HepG2 (cell line): ENCODE results near the gene SPOP. TPM values are rescaled to one million over a fixed set of nuclear protein-coding genes. Genes with fewer than 3 reads are reported as not detected.

Experiments used
- ATAC-seq: fragments of 200-7000 bp; cut with Tn5 transposase; 3 replicates; pipeline ENCODE4 v1.9.1; 2020; ENCODE audit warnings: mild to moderate bottlenecking, moderate library complexity
- BruUV-seq: library from RNA; stranded (reverse); fragments of 400-500 nt; replicated peaks from 2 replicates; lab custom pipeline; 2021; lab: Mats Ljungman, UMichigan
- CTCF ChIA-PET: fragments of 300-600 bp; formaldehyde crosslinking; extraction: SDS; loops from one replicate; lab custom pipeline; 2021; ENCODE audit warnings: low total read pairs, inconsistent platforms, low intra/inter-chr PET ratio; lab: Yijun Ruan, JAX
- POLR2A ChIA-PET: fragments of 350-600 bp; sonication (Branson Sonifier 250); formaldehyde crosslinking; loops from one replicate; lab custom pipeline; 2020; ENCODE audit warnings: antibody characterized with exemption, inconsistent platforms; lab: Yijun Ruan, JAX
- DNase-seq: peaks from one replicate; pipeline ENCODE4 v3.0.0-alpha.2; 2015; ENCODE audit warnings: low spot score
- FAIRE-seq: peaks from 3 replicates; lab custom pipeline; 2011; peaks lifted over from hg19 to GRCh38; lab: Jason Lieb, UNC
- H2AFZ ChIP-seq: one replicate; pipeline ENCODE4 v1.6.1; 2011; ENCODE audit warnings: low read length, inconsistent platforms
- H3K27ac ChIP-seq: fragments of 300-600 bp; 3 replicates; pipeline ENCODE4 v1.8.0; 2011; ENCODE audit warnings: mixed run types, mild to moderate bottlenecking, mixed read lengths, low read length, inconsistent platforms; ENCODE audit not compliant: insufficient read depth; ENCODE audit errors: extremely low read length
- H3K27me3 ChIP-seq, 2 experiments: fragments of 200-600 bp in 1 of 2; 2 replicates in 1 of 2; 3 replicates in 1 of 2; pipeline versions ENCODE4 v1.6.0 to v1.8.0; 2011; ENCODE audit warnings: low read length in 2 of 2, mild to moderate bottlenecking in 2 of 2, moderate library complexity in 2 of 2, inconsistent platforms in 1 of 2; ENCODE audit not compliant: insufficient read depth in 2 of 2, control insufficient read depth in 1 of 2
- H3K36me3 ChIP-seq, 2 experiments: fragments of 200-600 bp in 1 of 2; replicated peaks in 1 of 2; 2 replicates in 1 of 2; 3 replicates in 1 of 2; pipeline versions ENCODE4 v1.5.1 to v1.8.0; 2011; ENCODE audit warnings: low read length in 2 of 2, inconsistent platforms in 1 of 2; ENCODE audit not compliant: insufficient read depth in 2 of 2, control insufficient read depth in 1 of 2
- H3K4me1 ChIP-seq: 2 replicates; pipeline ENCODE4 v1.5.1; 2012; ENCODE audit warnings: low read length, inconsistent platforms; ENCODE audit not compliant: insufficient read depth
- H3K4me2 ChIP-seq: 2 replicates; pipeline ENCODE4 v1.6.0; 2011; ENCODE audit warnings: low read depth, low read length, inconsistent platforms
- H3K4me3 ChIP-seq, 3 experiments: fragments of 200-600 bp in 1 of 3; sonication (generic), shearing (Covaris generic) in 1 of 3; replicated peaks in 1 of 3; 2 replicates each; pipeline ENCODE4 v1.5.1; 2011 to 2016; ENCODE audit warnings: low read length in 3 of 3, inconsistent platforms in 2 of 3, low read depth in 2 of 3, mild to moderate bottlenecking in 2 of 3, control low read depth in 1 of 3, mixed read lengths in 1 of 3; ENCODE audit not compliant: insufficient read depth in 1 of 3
- H3K79me2 ChIP-seq: one replicate; pipeline ENCODE4 v1.6.1; 2011; ENCODE audit warnings: low read length, inconsistent platforms; ENCODE audit not compliant: insufficient read depth
- H3K9ac ChIP-seq: 2 replicates; pipeline ENCODE4 v1.6.0; 2011; ENCODE audit warnings: mild to moderate bottlenecking, low read depth, low read length, inconsistent platforms; ENCODE audit not compliant: insufficient read depth
- H3K9me3 ChIP-seq: 2 replicates; pipeline ENCODE4 v1.5.1; 2012; ENCODE audit warnings: mild to moderate bottlenecking, low read length
- H4K20me1 ChIP-seq: 2 replicates; pipeline ENCODE4 v1.6.0; 2011; ENCODE audit warnings: inconsistent platforms, mild to moderate bottlenecking, low read length, moderate library complexity; ENCODE audit not compliant: insufficient read depth
- ARID4A ChIP-seq: sonication (generic); formaldehyde crosslinking; IDR thresholded peaks from 2 replicates; pipeline ENCODE4 v1.5.0; 2020; ENCODE audit warnings: mild to moderate bottlenecking, missing genetic modification reagents, borderline replicate concordance
- HDAC1 ChIP-seq: sonication (generic); formaldehyde crosslinking; IDR thresholded peaks from 2 replicates; pipeline ENCODE4 v1.5.1; 2020; ENCODE audit warnings: mild to moderate bottlenecking, missing genetic modification reagents
- KLF13 ChIP-seq: sonication (generic); formaldehyde crosslinking; IDR thresholded peaks from 2 replicates; pipeline ENCODE4 v1.4.0; 2020; ENCODE audit warnings: mild to moderate bottlenecking, missing genetic modification reagents
- PAF1 ChIP-seq: IDR thresholded peaks from 2 replicates; pipeline ENCODE4 v1.6.1; 2016; ENCODE audit warnings: missing genetic modification reagents, missing compliant biosample characterization
- STAG1 ChIP-seq: sonication (generic); formaldehyde crosslinking; IDR thresholded peaks from 2 replicates; pipeline ENCODE4 v1.4.0; 2020; ENCODE audit warnings: missing genetic modification reagents
- XBP1 ChIP-seq: sonication (generic); formaldehyde crosslinking; IDR thresholded peaks from 2 replicates; pipeline ENCODE4 v1.5.0; 2020; ENCODE audit warnings: missing genetic modification reagents
- ZNF160 ChIP-seq: sonication (generic); formaldehyde crosslinking; IDR thresholded peaks from 2 replicates; pipeline ENCODE4 v1.8.0; 2022; ENCODE audit warnings: mild to moderate bottlenecking, inconsistent platforms, missing genetic modification reagents
- ZNF235 ChIP-seq: sonication (generic); formaldehyde crosslinking; IDR thresholded peaks from 2 replicates; pipeline ENCODE4 v1.8.1; 2023; ENCODE audit warnings: mild to moderate bottlenecking, missing genetic modification reagents, borderline replicate concordance
- ZNF24 ChIP-seq: fragments of 450-650 bp; IDR thresholded peaks from 2 replicates; pipeline ENCODE4 v1.6.1; 2017; ENCODE audit warnings: antibody characterized with exemption, mild to moderate bottlenecking
- WGBS: methylation state at CpG from one replicate; pipeline ENCODE4 v1.1.6; 2017; ENCODE audit warnings: low lambda C conversion rate; 5-methylcytosine and 5-hydroxymethylcytosine counted together
- in situ Hi-C: cut with HindIII; loops from 2 replicates; pipeline ENCODE4 v1.10.0; 2017; ENCODE audit warnings: low pct_unique_long_range_greater_than_20kb; ENCODE audit not compliant: extremely low pct_ligation_motif_present
- intact Hi-C: fragments of 100-400 bp; cut with micrococcal nuclease; formaldehyde crosslinking; loops from one replicate; pipeline ENCODE4 v1.10.0; 2022; ENCODE audit not compliant: unreplicated experiment
- polyA plus RNA-seq, 8 experiments: library from polyadenylated mRNA; depleted of rRNA in 3 of 8; stranded (reverse) in 7 of 8; unstranded in 1 of 8; fragments of >200 nt; fragmentation: Illumina TruSeq in 4 of 8; extraction: Trizol in 4 of 8; gene quantifications; 2 replicates each; pipeline versions ENCODE4 v1.2.1 to v1.2.3, GENCODE V29; 2011 to 2016; ENCODE audit warnings: low read depth in 4 of 8, missing spikeins in 1 of 8, mixed read lengths in 1 of 8; ENCODE audit not compliant: insufficient read depth in 1 of 8
- total RNA-seq, 5 experiments: library from RNA; depleted of rRNA; stranded (reverse); fragments of >200 nt; fragmentation: Illumina TruSeq; extraction: Trizol; gene quantifications; 2 replicates each; pipeline ENCODE4 v1.2.3, GENCODE V29; 2016; ENCODE audit warnings: low read depth in 1 of 5
- TF ChIP-seq, protein P1 (sequence below): sonication (generic); formaldehyde crosslinking; IDR thresholded peaks from 2 replicates; pipeline ENCODE4 v1.4.0; 2020; ENCODE audit warnings: missing genetic modification reagents

Gene SPOP
- total and polyA plus RNA-seq, 2 of the 13 experiments (the other 11 are each of a cell fraction or from before 2014, with no cell fraction given), result 52.8 to 60.8 TPM

DNA sequence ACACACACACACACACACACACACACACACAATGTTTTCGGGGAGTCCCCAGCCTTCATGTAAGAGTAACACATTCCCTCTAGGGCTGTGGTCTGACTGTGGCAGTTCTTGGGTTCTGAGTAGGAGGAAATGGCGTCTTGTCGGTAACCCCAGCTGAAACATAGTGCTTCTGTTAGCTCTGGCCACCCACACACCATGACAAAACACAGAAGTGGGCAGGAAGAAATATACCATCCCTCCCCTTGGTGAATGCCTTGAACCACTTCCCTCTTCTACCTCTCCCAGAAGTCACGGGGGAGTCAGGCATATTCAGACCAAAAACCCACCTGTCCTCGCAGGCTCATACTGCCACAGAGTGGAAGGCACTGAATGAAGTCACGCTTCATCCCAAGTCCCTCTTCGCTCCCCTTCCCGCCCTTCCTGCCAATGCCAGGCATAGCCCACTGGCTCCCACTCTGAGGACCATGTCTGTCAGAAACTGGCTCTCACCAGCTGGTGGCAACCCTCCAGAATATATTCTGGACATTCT is 18.4 kb upstream of the SPOP start:
- intact Hi-C loops, result no loop called here
- TF ChIP-seq STAG1 (CRISPR knock-in tag) (0 out of 2 replicates have a peak, but pooled peaks have one; percentile 10), XBP1 (CRISPR knock-in tag) (no peak)
- TF ChIP-seq, all 625 proteins: peak for 1
- no peak for DNase-seq

GRCh38 chr17:49695698-49696232 is 17.9 kb upstream of the SPOP start:
- Histone ChIP-seq H3K36me3 (peaks cover 5 to 8% of the 10 kb centered on the region in 2 experiments; a peak in 4 of 5 replicates), H3K27me3 (peaks cover 0 to 17% of the 10 kb centered on the region in 2 experiments; a peak in 2 of 5 replicates), H3K9me3 (no peaks in the 10 kb centered on the region), H3K79me2 (no peaks in the 10 kb centered on the region), H3K4me1 (peaks cover 29% of the 10 kb centered on the region), H2AFZ (no peak overlapping the region), H3K4me2 (no peak overlapping the region), H3K27ac (no peak overlapping the region), H3K9ac (no peak overlapping the region), H3K4me3 (no peak overlapping the region), H4K20me1 (no peaks in the 10 kb centered on the region)
- DNase-seq (no peak), ATAC-seq (no peak), FAIRE-seq (no peak)
- intact Hi-C loops (loop anchor here (1.0 kb wide), 1 partner anchor 127 kb away; no protein-coding TSS in a partner anchor), in situ Hi-C loops (no loop called here)
- BruUV-seq, result no TSS peak
- 20% methylated on average over 5 of the region's 5 CpGs for WGBS
- POLR2A ChIA-PET, result interaction anchor here (1.2 to 2.1 kb wide), 2 partner anchors 12 to 126 kb away, joined by 3 to 9 read pairs; partner anchors contain the start of gene SLC35B1
- CTCF ChIA-PET, result interaction anchor here (1.1 to 6.6 kb wide), 9 partner anchors 8 to 140 kb away, joined by 3 to 210 read pairs (median 6); partner anchors contain the start of gene NXPH3
- TF ChIP-seq ZNF160 (CRISPR knock-in tag) (no peak), ZNF235 (0 out of 2 replicates have a peak, but pooled peaks have one; percentile 14), HDAC1 (no peak), PAF1 (no peak), ZNF24 (no peak), ARID4A (CRISPR knock-in tag) (no peak), KLF13 (CRISPR knock-in tag) (no peak)
- TF ChIP-seq, protein P1, sequence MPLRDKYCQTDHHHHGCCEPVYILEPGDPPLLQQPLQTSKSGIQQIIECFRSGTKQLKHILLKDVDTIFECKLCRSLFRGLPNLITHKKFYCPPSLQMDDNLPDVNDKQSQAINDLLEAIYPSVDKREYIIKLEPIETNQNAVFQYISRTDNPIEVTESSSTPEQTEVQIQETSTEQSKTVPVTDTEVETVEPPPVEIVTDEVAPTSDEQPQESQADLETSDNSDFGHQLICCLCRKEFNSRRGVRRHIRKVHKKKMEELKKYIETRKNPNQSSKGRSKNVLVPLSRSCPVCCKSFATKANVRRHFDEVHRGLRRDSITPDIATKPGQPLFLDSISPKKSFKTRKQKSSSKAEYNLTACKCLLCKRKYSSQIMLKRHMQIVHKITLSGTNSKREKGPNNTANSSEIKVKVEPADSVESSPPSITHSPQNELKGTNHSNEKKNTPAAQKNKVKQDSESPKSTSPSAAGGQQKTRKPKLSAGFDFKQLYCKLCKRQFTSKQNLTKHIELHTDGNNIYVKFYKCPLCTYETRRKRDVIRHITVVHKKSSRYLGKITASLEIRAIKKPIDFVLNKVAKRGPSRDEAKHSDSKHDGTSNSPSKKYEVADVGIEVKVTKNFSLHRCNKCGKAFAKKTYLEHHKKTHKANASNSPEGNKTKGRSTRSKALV (CRISPR knock-in tag), result no peak

More for the DNA sequence above, 18.4 kb upstream of the SPOP start:
- Histone ChIP-seq H3K27ac (no peak overlapping the region), H3K4me1 (peaks cover 25% of the 10 kb centered on the region), H3K9me3 (no peaks in the 10 kb centered on the region), H3K36me3 (peaks cover 8 to 13% of the 10 kb centered on the region in 2 experiments; a peak in 4 of 5 replicates), H3K79me2 (no peaks in the 10 kb centered on the region), H3K4me3 (no peak overlapping the region), H3K9ac (no peak overlapping the region), H3K4me2 (no peak overlapping the region), H2AFZ (no peak overlapping the region), H4K20me1 (no peaks in the 10 kb centered on the region), H3K27me3 (peaks cover 0 to 13% of the 10 kb centered on the region in 2 experiments; a peak in 2 of 5 replicates)
- FAIRE-seq (no peak), ATAC-seq (peak; percentile 14)
- no TSS peak for BruUV-seq
- WGBS, result 48% methylated on average over 8 of the region's 8 CpGs
- ChIA-PET CTCF (interaction anchor here (1.1 to 6.6 kb wide), 7 partner anchors 7 to 140 kb away, joined by 3 to 210 read pairs (median 6); partner anchors contain the start of gene NXPH3), POLR2A (interaction anchor here (1.2 to 2.1 kb wide), 2 partner anchors 12 to 126 kb away, joined by 3 to 9 read pairs; partner anchors contain the start of gene SLC35B1)
- in situ Hi-C loops, result no loop called here
